ENCODE results near the gene CSAD.

Gene CSAD

GRCh38 chr12:53147653-53148052, 33.1 kb downstream of the CSAD start:
- Histone ChIP-seq H3K4me3 (ENCODE audit: low read depth, low read length) (no peak overlapping the region), H3K4me1 (no peaks in the 10 kb centered on the region), H3K36me3 (no peaks in the 10 kb centered on the region), H3K9me3 (no peaks in the 10 kb centered on the region), H3K27me3 (no peaks in the 10 kb centered on the region)
- no peak for TF ChIP-seq CTCF (IDR thresholded peaks at IDR 0.05; ENCODE audit: low read depth, low read length)
- DNase-seq: no peak

GRCh38 chr12:53147181-53147580, 33.5 kb downstream of the CSAD start:
- H3K4me1 ChIP-seq: no peaks in the 10 kb centered on the region
- no peaks in the 10 kb centered on the region for H3K36me3 ChIP-seq
- DNase-seq: no peak
- no peaks in the 10 kb centered on the region for H3K9me3 ChIP-seq
- TF ChIP-seq CTCF (IDR thresholded peaks at IDR 0.05; ENCODE audit: low read depth, low read length): no peak
- H3K4me3 ChIP-seq (ENCODE audit: low read depth, low read length): no peak overlapping the region
- H3K27me3 ChIP-seq: no peaks in the 10 kb centered on the region

DNA sequence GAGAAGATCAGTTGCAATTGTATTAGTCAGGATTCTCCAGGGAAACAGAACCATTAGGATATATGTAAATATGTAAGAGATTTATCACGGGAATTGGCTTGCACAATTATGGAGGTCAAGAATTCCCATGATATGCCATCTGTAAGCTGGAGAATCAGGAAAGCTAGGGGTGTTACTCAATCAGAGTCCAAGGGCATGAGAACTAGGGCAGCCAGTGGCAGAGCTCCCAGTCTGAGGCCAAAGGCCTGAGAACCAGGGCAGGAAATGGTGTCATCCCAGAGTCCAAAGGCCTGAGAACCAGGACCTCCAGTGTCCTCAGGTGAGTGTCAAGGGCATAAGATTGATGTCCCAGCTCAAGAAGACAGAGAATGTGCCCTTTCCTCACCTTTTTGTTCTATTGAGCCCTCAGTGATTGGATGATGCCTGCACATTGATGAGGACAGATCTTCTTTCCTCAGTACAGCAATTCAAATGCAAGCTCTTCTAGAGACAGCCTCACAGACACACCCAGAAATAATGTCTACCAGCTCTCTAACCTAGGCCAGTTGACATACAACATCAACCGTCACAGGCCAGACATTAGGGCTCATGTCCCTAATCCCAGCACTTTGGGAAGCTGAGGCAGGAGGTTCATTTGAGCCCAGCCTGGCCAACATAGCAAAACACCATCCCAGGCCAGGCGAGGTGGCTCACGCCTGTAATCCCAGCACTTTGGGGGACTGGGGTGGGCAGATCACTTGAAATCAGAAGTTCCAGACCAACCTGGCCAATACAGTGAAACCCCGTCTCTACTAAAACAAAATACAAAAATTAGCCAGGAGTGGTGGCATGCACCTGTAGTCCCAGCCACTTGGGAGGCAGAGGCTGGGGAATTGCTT, 35.1 kb downstream of the CSAD start:
- Histone ChIP-seq H3K27me3 (no peaks in the 10 kb centered on the region), H3K9me3 (no peaks in the 10 kb centered on the region), H3K4me3 (ENCODE audit: low read depth, low read length) (no peak overlapping the region), H3K36me3 (no peaks in the 10 kb centered on the region), H3K4me1 (no peaks in the 10 kb centered on the region)
- DNase-seq: no peak
- no peak for TF ChIP-seq CTCF (IDR thresholded peaks at IDR 0.05; ENCODE audit: low read depth, low read length)

- Histone ChIP-seq H3K27me3 (no peaks in the 10 kb centered on the region), H3K36me3 (no peaks in the 10 kb centered on the region), H3K4me1 (no peaks in the 10 kb centered on the region), H3K4me3 (ENCODE audit: low read depth, low read length) (no peak overlapping the region), H3K9me3 (no peaks in the 10 kb centered on the region)
- TF ChIP-seq CTCF (IDR thresholded peaks at IDR 0.05; ENCODE audit: low read depth, low read length): no peak
- DNase-seq: no peak
Measured at GRCh38 chr12:53143355-53143754, 37.4 kb downstream of the CSAD start.

GRCh38 chr12:53133722-53134121, 47.0 kb downstream of the CSAD start:
- no peak for TF ChIP-seq CTCF (IDR thresholded peaks at IDR 0.05; ENCODE audit: low read depth, low read length)

DNA sequence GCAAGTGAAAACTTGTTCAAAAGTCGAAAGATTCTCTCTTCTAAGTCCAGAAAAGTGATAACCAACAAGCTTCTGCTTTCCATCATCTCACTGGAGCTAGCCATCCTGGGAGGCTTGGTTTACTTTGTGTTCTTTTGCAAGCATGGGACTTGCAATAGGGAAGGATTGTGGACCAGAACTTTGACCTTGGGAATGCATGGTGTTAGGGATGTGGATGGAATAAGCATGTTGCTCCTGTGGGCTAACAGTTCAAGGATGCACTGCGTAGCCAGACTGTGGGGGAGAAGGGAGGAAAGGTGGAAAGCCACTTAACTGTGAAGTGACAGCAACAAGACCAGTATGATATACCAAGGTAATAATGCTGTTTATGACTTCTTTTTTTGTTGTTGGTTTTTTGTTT, 48.9 kb downstream of the CSAD start:
- no peaks in the 10 kb centered on the region for H3K36me3 ChIP-seq

More at GRCh38 chr12:53133722-53134121, 47.0 kb downstream of the CSAD start:
- Histone ChIP-seq H3K27me3 (no peaks in the 10 kb centered on the region), H3K4me1 (no peaks in the 10 kb centered on the region), H3K9me3 (no peaks in the 10 kb centered on the region), H3K36me3 (no peaks in the 10 kb centered on the region), H3K4me3 (ENCODE audit: low read depth, low read length) (no peak overlapping the region)
- DNase-seq: no peak

More for the DNA sequence above, 48.9 kb downstream of the CSAD start:
- H3K27me3 ChIP-seq: no peaks in the 10 kb centered on the region
- DNase-seq: no peak
- TF ChIP-seq CTCF (IDR thresholded peaks at IDR 0.05; ENCODE audit: low read depth, low read length): no peak
- H3K9me3 ChIP-seq: no peaks in the 10 kb centered on the region
- no peaks in the 10 kb centered on the region for H3K4me1 ChIP-seq
- no peak overlapping the region for H3K4me3 ChIP-seq (ENCODE audit: low read depth, low read length)

All from BE2C (cell line).